ENCODE measurements around the gene RRAS2.

GRCh38 chr11:14347991-14348390, 11.0 kb downstream of the RRAS2 start:
- TF ChIP-seq CTCF (IDR thresholded peaks at IDR 0.05) (no peak), POLR2A (IDR thresholded peaks at IDR 0.05) (no peak)
